Measurements from ENCODE around the gene GSTM5. TPM values are rescaled to one million over a fixed set of nuclear protein-coding genes. Genes with fewer than 3 reads are reported as not detected.
"Not testable (repeated sequence)": the region's sequence is repeated elsewhere in the genome, so short reads cannot be mapped to it uniquely, and the experiment has no call there.

GSTM5 gene
- polyA plus RNA-seq, 1 donor: 44.7 TPM

DNA sequence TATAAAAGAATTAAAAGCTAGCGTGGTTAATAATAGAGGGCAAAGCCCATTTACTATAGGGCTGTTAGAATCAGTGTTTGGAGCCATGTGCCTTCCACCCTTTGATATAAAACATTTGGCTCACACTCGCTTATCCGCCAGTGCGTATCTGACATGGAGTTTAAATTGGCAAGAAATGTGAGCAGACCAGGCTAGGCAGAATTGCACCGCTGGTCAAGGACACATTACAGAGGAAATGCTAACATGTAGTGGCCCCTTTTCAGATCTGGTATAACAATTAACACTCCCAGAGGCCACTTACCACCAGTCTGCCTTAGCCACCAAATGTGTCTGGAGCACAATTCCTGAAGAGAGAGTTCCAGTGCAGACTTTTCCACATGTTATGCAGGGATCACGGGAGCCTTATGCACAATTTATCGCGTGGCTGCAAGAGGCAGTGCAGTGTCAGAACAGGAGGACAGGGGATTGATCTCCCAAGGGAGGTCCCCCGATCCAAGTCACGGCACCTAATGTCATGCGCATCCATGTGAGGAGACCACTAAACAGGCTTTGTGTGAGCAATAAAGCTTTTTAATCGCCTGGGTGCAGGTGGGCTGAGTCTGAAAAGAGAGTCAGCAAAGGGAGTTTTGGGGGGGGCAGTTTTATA is 14.8 kb downstream of the GSTM5 start:
- DNase-seq: no peak

DNA sequence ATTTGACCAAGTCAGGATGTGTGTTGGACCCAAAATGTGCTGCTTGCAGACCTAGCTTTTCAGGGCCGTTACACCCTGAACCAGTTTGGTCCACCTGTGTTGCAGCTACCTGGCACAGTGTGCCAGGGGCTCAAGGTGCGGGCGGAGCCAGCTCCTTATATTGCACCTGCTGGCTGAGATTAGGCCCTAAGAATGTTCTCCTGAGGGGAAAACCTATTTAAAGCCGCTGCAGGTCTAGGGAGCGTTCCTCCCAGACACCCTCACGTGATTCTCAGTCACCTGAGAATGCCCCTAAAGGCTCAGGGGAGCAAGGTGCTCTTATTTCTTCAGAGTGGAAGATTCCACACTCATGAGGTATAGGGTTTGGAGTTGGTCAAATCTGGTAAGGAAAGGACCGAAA is 16.8 kb downstream of the GSTM5 start:
- DNase-seq: no peak

DNA sequence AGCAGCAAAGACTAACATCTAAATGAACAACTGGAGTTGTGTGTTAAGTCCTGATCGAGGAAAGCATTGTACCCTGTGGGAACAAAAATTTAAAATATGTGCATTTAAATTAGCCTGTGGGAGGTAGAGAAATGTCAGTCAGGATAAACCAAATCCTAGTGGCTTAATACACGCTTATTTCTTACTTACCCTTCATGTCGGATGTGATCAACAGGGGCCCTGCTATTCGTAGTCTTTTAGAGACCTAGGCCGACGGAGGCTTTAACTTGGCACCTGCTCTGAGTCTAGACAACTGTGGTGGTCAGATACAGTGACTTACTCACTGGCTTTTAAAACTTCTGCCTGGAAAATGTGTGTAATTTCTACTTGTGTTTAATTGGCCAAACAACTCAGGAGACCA is 18.6 kb downstream of the GSTM5 start:
- no peak for DNase-seq

DNA sequence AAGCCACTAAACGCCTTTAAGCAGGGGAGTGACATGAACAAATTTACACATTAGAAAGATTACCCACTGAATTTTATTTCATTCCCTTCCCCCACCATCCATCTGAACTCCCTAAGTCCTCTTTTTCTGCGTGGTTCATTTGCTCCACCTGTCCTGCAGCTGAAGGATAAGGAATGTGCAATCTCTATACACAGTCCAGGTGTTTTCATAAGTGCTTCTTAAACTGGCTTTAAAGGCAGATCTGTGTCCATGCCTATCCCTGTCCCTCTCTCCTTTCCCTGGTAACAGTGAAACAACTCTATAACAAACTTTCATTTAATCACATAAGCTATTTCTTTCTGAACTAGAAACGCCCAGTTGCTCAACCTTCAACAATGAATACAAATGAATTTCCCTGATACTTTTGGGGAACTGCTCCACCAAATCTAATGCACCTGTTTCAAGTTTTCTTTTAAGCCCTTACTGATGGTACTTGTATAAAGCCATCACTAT is 20.4 kb downstream of the GSTM5 start:
- DNase-seq: no peak

DNA sequence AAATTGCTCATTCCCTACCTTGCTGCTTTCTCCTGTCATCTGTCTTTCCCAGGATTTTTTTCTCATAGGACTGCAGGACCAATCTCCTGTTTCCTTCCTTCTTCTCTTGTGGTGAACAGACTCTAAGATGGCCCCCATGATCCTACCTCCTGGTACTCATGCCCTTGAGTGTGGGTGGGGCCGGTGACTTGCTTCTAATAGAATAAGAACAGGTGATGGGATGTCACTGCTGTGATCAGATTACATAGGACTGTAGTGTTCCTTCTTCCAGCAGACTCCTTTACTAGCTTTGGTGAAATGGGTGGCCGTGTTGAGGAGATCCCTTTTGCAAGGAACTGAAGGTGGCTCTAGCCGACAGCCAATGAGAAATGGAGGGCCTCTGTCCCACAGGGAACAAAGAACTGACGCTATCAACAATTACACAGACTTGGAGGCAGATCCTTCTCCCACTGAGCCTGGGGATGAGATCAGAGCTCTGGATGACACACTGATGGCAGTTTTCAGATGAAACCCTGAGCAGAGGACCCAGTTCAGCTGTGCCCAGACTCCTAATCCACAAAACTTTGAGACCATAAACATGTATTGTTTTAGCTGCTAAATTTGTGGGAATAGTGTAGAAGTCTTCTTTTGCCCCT is 21.3 kb downstream of the GSTM5 start:
- no peak for DNase-seq

DNA sequence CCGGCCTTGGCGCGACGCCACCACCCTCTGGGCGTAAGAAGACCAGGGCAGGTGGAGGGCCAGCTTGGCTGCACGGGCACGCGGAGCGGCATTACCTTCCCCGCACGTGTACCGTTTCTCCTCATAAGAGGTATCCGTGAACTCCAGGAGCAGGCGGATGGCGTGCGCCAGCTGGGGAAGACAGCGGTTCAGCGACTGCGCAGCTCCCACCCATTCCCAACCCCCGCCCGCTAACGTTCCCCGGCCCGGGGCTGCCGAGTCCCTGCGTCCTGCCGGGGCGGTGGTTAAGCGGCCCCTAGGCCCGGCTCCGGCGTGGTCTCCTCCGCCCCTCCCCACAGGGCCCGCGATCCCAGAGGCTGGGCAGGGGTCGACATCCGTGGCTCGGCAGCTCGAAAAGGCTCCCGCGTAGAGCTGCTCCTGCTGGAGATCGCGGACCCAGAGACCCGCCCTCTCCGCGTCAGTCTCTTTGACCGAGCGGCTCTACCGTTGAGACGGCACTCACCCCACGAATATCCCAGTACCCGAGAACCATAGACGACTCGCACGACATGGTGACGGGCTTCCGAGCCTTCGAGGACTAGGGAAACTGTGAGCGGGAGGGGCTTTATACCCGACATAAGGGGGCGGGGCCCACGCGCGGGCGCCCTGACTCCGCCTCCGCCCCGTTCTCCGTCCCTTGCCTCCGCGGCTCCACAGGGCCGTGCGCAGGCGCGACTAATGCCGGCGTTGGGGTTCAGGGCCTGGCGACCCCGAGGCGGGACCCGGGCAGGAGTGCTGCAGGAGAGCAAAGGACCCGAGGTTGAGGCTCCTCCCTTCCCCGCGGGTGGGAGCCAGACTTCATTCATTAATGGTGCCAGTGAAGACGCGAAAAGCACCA is 27.9 kb downstream of the GSTM5 start:
- peak; percentile 84 for DNase-seq

DNA sequence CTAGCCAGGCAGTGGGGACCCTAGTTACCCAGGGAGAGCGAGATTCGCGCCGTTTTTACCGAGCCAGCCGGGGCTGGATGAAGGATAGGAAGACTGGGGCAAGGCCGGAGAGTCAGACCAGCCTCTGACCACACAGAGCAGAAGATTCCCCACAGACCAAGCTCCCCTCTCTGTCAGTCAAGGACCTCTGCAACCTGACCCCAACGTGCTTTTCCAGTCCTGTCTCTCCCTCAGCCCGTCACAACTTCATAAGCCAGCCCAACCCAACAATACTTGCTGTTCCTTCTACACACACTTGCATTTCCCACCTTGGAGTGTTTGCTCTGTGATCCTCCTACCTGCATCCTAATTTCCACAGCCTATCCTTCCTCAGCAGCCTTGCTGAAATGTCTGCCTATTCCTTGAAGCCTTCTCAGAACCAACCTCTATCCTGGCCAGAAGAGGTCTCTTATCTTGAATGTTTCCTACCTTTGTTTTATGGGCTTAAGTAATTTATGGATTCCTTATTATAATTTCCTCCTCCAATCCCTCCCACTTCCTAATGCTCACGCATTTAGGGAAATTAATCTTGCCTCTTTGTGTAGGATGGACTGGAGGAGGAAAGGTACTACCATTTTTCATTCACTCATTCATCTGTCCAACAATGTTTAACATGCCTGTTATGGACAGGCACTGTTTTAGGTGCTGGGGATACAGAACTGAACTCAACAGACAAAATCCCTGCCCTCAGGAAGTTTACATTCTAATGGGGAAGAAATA is 28.7 kb downstream of the GSTM5 start, which contains the start of gene GSTM3:
Gene GSTM3, minus strand, starts transcription at position 424 of the 759 bp plus-strand sequence. CDS start 751 bp downstream, outside the sequence.
- no peak for DNase-seq

DNA sequence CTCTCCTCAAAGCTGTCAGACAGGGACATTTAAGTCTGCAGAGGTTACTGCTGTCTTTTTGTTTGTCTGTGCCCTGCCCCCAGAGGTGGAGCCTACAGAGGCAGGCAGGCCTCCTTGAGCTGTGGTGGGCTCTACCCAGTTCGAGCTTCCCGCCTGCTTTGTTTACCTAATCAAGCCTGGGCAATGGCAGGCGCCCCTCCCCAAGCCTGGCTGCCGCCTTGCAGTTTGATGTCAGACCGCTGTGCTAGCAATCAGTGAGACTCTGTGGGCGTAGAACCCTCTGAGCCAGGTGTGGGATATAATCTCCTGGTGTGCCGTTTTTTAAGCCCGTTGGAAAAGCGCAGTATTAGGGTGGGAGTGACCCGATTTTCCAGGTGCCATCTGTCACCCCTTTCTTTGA is 36.3 kb downstream of the GSTM5 start:
- not testable (repeated sequence) for DNase-seq

DNA sequence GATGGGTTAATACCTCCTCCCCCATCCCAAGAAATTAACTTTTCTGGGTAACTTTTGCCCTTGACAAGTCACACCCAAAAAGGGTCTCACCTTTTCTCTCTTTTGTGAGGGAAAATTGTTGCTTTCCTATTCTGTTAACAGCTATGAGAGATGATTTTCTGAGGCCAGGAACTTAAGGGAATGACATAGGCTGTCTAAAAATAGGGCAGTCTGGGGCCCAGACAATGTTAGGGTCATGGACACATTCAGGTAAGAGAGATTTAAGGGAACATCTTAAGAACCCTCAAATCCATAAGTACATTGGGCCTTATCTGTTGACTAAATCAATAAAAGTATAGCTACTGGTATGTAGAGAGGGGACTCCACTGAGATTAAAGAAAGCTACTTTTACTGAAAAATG is 37.2 kb downstream of the GSTM5 start:
- DNase-seq: no peak

DNA sequence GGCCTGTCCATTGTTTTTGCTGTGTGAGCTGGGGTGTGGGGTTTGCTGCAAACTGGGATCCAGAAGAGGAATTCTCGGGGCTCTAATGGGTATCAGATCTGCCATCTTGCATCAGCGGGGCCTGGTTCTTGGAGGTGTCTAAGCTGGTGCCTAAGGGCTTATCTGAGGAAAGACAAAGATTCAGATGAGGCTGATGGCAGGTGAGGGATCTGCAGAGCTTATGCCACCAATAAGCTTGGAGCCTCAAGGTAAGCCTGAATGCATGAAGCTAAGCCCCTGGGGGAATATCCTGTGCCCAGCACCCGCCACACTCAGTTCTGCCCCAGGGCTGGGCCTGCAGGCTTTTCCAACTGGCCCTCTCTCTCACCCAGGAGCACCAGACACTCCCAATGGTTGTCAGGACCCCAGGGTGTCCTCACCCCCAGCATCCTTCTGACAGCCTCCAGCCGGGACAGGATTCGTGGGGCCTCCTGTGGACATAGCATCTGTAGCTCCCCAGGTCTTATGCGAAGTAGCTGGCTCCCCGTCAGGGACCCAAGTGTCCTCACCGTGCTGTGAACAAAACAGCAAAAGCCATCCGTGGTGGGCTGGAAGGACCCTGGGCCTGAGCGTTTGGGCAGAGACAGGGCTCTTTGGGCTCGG is 38.3 kb downstream of the GSTM5 start:
- no peak for DNase-seq

DNA sequence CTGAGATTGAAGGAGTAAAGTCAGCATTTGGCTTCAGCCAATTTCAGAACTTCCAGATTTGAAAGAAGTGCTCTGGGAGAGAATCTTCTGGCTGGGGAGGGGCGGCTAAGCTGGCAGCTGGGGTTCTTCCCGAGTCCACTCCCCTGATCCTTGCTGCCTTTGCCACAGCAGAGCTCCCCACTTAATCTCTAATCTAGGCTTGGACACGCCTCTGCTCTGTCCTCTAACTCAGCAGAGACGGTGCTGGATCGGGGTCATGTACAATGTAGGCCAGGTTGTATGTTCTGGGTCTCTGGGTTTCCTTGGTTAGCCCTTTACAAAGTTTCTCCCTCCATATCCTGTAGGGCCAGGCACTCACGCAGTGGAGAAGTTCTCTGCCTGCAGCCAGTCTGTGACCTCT is 38.9 kb downstream of the GSTM5 start:
- no peak for DNase-seq

DNA sequence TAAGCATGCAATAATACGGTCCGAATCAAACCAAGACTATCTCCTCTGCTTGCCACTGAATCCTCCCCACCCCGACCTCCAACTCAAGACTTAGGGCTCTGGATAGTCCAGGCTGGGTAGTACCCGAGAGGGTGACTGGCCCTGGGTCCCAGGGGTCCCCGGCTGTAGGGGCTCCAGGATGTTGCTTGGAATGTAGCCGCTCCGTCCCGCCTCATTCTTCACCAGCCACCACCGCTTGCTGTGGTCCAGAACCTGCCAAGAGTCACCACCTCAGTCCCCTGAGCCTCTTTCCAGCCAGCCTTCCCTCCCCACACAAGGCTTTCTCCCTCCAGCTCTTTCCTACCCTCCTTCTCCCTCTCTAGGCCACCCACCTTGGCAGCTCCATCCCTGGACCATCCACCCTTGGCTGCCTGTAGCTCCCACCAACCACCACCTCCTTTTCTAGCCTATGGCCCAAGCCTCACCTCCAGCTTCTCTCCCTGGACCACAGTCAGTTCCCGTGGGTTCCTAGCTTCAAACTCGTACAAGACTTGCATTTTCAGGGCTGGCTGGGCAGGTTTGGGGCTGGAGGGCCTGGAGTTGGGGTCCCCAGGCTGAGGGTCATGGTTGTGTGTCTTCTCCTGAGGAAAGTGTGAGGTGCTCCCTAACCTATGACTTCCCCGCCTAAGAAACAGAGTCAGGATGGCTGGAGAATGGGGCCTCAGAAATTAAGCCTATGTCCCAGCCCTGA is 39.6 kb downstream of the GSTM5 start:
- no peak for DNase-seq

DNA sequence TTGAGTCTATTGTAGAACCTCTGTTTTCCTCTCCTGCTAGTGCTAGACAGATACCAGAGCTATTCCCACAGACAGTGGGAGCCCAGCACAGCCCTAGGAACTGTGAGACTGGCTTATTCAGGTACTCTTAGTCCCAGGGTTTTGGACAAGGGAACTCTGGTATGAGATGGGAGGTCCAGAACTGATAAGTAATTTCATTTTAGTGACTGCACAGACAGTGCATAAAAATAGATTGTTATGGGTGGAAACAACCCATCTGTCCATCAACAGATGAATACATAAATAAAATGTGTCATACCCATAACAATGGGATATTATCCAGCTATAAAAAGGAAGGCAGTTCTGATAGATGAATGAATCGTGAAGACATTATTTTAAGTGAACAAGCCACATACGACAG is 42.7 kb downstream of the GSTM5 start:
- no peak for DNase-seq

DNA sequence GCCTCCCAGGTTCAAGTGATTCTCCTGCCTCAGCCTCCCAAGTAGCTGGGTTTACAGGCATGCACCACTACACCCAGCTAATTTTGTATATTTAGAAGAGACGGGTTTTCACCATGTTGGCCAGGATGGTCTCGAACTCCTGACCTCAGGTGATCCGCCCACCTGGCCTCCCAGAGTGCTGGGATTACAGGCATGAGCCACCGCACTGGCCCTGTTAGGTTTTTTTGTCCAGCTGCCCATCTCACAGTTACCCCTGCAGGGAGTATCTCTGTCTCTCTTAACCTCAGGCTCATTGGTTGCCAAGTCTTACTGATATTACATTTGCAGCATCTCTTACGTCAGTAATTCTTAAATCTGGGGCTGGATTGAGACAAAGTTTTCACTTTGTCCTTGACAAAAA is 44.3 kb downstream of the GSTM5 start:
- not testable (repeated sequence) for DNase-seq

DNA sequence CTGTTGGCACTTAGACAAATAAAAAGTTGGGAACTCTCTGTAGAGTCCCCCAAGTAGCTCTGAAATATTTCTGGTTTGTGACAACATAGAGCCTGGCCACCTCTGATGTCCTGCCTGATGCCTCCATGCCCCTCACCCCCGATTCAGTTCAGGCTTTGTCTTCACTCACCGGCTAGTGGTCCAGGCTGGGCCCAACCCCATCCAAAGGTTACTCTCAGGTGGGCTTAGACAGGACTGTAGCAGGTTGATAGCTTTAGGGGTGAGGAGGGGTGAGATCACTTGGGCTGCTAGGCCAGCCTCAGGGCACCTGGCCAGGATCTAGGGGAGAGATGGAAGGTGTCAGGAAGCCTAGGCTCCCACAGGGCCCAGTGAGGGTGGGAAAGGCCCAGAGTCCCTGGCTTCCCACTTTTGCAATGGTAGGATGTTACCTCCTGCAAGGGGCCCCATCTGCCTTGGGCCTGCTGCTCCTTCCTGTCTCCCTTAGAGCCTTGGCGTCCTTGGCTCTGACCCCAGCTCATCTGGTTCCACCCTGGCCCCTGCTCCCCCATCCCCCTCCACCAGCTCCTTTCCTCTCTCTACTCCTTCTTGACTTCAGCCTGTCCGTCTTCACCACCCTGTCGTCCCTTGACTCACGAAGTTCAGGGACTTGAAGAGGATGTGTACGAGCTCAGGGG is 44.9 kb downstream of the GSTM5 start:
- no peak for DNase-seq

DNA sequence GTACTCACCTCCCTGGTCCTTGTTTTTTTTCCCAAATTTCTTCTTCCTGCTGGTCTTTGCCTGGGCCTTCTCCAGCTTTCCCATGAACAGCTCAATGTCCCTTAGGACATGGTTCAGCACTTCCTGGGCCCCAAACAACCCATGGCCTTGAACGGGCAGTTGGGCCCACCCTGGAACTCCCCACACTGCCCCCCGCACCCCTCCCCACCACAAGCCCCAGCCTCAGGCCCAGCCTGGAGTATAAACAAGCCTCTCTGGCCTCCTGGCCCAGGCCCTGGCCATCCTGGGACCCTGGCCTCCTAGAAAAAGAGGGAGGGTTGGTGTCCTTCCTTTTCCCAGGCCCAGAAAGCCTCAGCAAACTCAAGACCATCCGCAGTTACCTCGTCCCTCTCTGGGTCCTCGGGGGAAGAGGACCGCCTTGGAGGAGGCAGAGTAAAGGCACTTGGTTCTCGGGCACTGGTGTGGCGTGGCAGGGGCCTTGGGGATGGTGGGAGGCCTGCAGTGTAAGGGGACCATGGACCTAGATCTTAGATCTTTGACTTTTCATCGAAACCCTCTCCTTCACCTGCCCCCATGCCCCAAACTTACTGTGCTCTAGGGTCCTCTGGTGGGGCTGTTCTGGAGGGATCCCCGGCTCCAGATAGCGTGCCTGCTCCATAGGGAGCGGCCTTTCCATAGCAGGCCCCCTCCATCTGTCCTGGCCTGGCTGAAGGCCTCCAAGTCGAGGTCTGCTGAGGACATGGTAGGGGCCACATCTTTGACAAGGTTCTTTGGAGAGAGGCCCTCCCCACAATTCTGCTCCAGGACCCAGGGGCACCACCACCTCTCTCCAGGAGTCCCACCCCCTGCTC is 46.1 kb downstream of the GSTM5 start:
- no peak for DNase-seq

DNA sequence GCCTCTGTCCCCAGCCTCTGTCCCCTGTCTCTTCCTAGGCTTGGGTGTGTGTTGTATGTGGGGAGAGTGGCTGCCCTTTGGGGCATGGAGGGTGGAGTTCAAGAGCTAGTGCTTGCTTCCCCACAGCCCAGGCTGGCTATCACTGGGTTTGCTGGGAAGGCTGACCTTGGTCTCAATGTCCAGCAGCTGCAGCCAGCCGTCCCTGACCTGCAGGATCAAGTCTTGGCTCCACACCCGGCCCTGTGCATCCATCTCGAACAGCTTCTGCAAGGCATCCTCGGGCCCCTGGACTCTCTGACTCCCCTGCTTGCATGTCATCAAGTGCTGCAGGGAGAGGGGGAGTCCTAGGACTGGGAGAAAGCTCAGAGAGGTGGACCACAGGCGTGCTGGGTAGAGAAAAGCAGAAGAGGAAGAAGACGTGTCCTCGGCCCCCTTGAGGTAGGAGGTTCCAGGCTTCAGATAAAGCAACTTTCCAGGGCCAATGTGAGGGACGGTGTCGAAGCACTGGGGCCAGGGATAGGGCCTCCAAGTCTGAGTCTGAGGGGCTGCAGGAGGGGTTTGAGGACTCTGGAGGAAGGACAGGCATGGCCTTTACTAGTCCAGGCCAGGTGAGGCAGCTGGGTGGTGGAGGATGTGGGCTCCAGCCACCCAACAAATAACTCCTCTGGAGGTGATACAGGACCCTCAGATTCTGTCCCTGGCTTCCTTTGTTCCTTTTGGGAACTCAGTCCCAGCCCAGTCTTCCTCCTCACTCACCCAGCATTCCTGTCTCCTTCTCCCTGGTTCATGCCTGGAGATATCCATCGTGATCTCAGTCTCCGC is 47.7 kb downstream of the GSTM5 start:
- no peak for DNase-seq

DNA sequence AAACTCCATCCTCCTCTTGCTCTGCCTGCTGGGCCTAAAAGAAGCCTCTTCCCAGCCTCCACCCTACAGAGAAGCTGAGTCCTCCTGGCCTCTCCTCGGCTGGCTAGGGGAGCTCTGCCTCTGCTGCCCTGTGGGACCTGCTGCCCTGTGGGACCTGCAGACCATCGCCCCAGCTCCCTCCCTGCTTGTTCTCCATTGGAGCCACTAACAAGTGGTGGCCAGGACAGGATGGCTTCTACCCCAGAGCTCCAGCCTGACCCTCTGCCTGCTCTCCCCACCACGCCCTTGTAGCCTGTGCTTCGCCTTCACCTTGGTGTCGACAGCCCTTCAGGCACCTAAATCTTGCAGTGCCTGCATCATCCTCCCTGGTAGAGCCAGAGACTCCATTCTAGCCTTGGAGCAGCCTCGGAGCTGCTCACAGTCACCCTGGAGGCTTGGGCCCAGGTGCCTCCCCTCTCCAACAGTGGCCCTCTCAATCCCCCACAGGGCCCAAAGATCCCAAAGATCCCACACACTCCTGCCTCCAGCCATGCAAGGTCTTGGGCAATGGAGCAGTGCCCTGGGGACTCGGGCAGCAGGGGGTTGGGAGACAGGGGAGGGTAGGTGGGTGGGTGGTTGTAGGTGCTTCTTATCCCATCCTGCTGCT is 48.7 kb downstream of the GSTM5 start:
- no peak for DNase-seq
